ENCODE measurements around the gene CCDC12. TPM values are rescaled to one million over a fixed set of nuclear protein-coding genes. Genes with fewer than 3 reads are reported as not detected.

CCDC12 gene
- total and polyA plus RNA-seq, 2 of the 13 experiments (the other 11 are each of a cell fraction or from before 2014, with no cell fraction given): 30.1 to 49.5 TPM

GRCh38 chr3:46978985-46979944 is 2.7 kb upstream of the CCDC12 start, which contains the start of gene NBEAL2 (continued):
- TF ChIP-seq ZNF574 (CRISPR knock-in tag; IDR thresholded peaks at IDR 0.05) (peak; percentile 60; the same call in 1 of the 2 replicates), TARDBP (CRISPR knock-in tag; IDR thresholded peaks at IDR 0.05) (peak; percentile 30; the same call in 1 of the 2 replicates), ZNF777 (CRISPR knock-in tag; IDR thresholded peaks at IDR 0.05) (peak; percentile 67; the same call in 1 of the 2 replicates), TBX3 (IDR thresholded peaks at IDR 0.05; ENCODE audit: borderline replicate concordance) (no peak), DMTF1 (CRISPR knock-in tag; IDR thresholded peaks at IDR 0.05) (no peak), PAF1 (CRISPR knock-in tag; IDR thresholded peaks at IDR 0.05) (no peak), ADNP (CRISPR knock-in tag; IDR thresholded peaks at IDR 0.05) (no peak), ERF (CRISPR knock-in tag; IDR thresholded peaks at IDR 0.05) (peak; percentile 47; the same call in 1 of the 2 replicates), ZNF230 (CRISPR knock-in tag; IDR thresholded peaks at IDR 0.05) (no peak; the same call in 1 of the 2 replicates), ZNF460 (CRISPR knock-in tag; IDR thresholded peaks at IDR 0.05; ENCODE audit: borderline replicate concordance) (no peak), HOXA3 (CRISPR knock-in tag; IDR thresholded peaks at IDR 0.05) (peak; percentile 59), ATF2 (CRISPR knock-in tag; IDR thresholded peaks at IDR 0.05) (no peak), HOXA9 (CRISPR knock-in tag; IDR thresholded peaks at IDR 0.05; ENCODE audit: borderline replicate concordance) (peak; percentile 25; the same call in 1 of the 2 replicates), POLR2A (IDR thresholded peaks at IDR 0.05; ENCODE audit: insufficient read depth in 1 of 2, low read depth in 2 of 2, low read length in 2 of 2) (peak in 1 of 2 experiments; percentile 52; a peak in 1 of 4 replicates)
- TF ChIP-seq, protein P1, sequence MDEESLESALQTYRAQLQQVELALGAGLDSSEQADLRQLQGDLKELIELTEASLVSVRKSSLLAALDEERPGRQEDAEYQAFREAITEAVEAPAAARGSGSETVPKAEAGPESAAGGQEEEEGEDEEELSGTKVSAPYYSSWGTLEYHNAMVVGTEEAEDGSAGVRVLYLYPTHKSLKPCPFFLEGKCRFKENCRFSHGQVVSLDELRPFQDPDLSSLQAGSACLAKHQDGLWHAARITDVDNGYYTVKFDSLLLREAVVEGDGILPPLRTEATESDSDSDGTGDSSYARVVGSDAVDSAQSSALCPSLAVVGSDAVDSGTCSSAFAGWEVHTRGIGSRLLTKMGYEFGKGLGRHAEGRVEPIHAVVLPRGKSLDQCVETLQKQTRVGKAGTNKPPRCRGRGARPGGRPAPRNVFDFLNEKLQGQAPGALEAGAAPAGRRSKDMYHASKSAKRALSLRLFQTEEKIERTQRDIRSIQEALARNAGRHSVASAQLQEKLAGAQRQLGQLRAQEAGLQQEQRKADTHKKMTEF (CRISPR knock-in tag; IDR thresholded peaks at IDR 0.05): peak; percentile 69
- TF ChIP-seq, protein P2, sequence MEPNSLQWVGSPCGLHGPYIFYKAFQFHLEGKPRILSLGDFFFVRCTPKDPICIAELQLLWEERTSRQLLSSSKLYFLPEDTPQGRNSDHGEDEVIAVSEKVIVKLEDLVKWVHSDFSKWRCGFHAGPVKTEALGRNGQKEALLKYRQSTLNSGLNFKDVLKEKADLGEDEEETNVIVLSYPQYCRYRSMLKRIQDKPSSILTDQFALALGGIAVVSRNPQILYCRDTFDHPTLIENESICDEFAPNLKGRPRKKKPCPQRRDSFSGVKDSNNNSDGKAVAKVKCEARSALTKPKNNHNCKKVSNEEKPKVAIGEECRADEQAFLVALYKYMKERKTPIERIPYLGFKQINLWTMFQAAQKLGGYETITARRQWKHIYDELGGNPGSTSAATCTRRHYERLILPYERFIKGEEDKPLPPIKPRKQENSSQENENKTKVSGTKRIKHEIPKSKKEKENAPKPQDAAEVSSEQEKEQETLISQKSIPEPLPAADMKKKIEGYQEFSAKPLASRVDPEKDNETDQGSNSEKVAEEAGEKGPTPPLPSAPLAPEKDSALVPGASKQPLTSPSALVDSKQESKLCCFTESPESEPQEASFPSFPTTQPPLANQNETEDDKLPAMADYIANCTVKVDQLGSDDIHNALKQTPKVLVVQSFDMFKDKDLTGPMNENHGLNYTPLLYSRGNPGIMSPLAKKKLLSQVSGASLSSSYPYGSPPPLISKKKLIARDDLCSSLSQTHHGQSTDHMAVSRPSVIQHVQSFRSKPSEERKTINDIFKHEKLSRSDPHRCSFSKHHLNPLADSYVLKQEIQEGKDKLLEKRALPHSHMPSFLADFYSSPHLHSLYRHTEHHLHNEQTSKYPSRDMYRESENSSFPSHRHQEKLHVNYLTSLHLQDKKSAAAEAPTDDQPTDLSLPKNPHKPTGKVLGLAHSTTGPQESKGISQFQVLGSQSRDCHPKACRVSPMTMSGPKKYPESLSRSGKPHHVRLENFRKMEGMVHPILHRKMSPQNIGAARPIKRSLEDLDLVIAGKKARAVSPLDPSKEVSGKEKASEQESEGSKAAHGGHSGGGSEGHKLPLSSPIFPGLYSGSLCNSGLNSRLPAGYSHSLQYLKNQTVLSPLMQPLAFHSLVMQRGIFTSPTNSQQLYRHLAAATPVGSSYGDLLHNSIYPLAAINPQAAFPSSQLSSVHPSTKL (CRISPR knock-in tag; IDR thresholded peaks at IDR 0.05): peak; percentile 17; the same call in 1 of the 2 replicates
